HG02981 (cell line): ENCODE data around the gene PEX5.
"Not testable (repeated sequence)": the region's sequence is repeated elsewhere in the genome, so short reads cannot be mapped to it uniquely, and the experiment has no call there.

Source experiments
- ATAC-seq: cut with Tn5 transposase; IDR thresholded peaks from one replicate; pipeline ENCODE4 v1.9.1; 2021; ENCODE audit warnings: mild to moderate bottlenecking, moderate library complexity; ENCODE audit not compliant: unreplicated experiment

Gene PEX5

GRCh38 chr12:7158781-7159609 is 30.5 kb upstream of the PEX5 start:
- ATAC-seq: no peak

GRCh38 chr12:7160183-7160582 is 29.3 kb upstream of the PEX5 start:
- no peak for ATAC-seq

GRCh38 chr12:7161327-7161726 is 28.2 kb upstream of the PEX5 start:
- ATAC-seq: no peak

GRCh38 chr12:7161811-7162210 is 27.7 kb upstream of the PEX5 start:
- ATAC-seq: no peak

- no peak for ATAC-seq
These were observed 26.8 kb upstream of the PEX5 start for GRCh38 chr12:7162691-7163114.

GRCh38 chr12:7169951-7170350 is 19.5 kb upstream of the PEX5 start:
- no peak for ATAC-seq

- no peak for ATAC-seq
These were observed 17.6 kb upstream of the PEX5 start for GRCh38 chr12:7171854-7172253.

- ATAC-seq: no peak
These were observed 14.0 kb upstream of the PEX5 start for GRCh38 chr12:7175493-7175892.

- ATAC-seq: no peak
These were observed 12.9 kb upstream of the PEX5 start for GRCh38 chr12:7176595-7176994.

GRCh38 chr12:7178481-7178880 is 11.0 kb upstream of the PEX5 start:
- no peak for ATAC-seq

GRCh38 chr12:7180685-7181084 is 8.8 kb upstream of the PEX5 start:
- ATAC-seq: no peak

- not testable (repeated sequence) for ATAC-seq
These were observed 3.4 kb upstream of the PEX5 start for GRCh38 chr12:7186058-7186457.

- peak; percentile 24 for ATAC-seq
These were observed 706 bp upstream of the PEX5 start for GRCh38 chr12:7188562-7189397.

- peak; percentile 7 for ATAC-seq
These were observed 976 bp downstream of the PEX5 start for GRCh38 chr12:7190268-7191055.

- ATAC-seq: no peak
These were observed 4.2 kb downstream of the PEX5 start for GRCh38 chr12:7193674-7194073.

- ATAC-seq: no peak
These were observed 8.4 kb downstream of the PEX5 start for GRCh38 chr12:7197841-7198240.

GRCh38 chr12:7203109-7203508 is 13.6 kb downstream of the PEX5 start:
- no peak for ATAC-seq

- no peak for ATAC-seq
These were observed 15.6 kb downstream of the PEX5 start for GRCh38 chr12:7205091-7205490.

- no peak for ATAC-seq
These were observed 17.2 kb downstream of the PEX5 start for GRCh38 chr12:7206691-7207090.

GRCh38 chr12:7207866-7208625 is 18.6 kb downstream of the PEX5 start:
- no peak for ATAC-seq

GRCh38 chr12:7209958-7210357 is 20.5 kb downstream of the PEX5 start:
- ATAC-seq: no peak
